Endothelial cell of umbilical vein (primary cell): ENCODE data around the gene PID1. TPM values are rescaled to one million over a fixed set of nuclear protein-coding genes. Genes with fewer than 3 reads are reported as not detected.

Source experiments
- BruUV-seq: library from RNA; stranded (reverse); fragments of 400-500 nt; replicated peaks from 2 replicates; lab custom pipeline; 2021; lab: Mats Ljungman, UMichigan
- CTCF ChIA-PET: fragments of 300-600, 350-600 bp; sonication (Branson Sonifier 250); formaldehyde crosslinking; loops from one replicate; lab custom pipeline; 2021; ENCODE audit warnings: antibody characterized with exemption, inconsistent platforms; lab: Charles Lee
- POLR2A ChIA-PET: fragments of 300-600, 350-600 bp; sonication (Branson Sonifier 250); formaldehyde crosslinking; loops from one replicate; lab custom pipeline; 2021; ENCODE audit warnings: antibody characterized with exemption, inconsistent platforms; lab: Charles Lee
- DNase-seq: peaks from one replicate; pipeline ENCODE4 v3.0.0-alpha.2; 2011; ENCODE audit warnings: low read depth, low spot score
- FAIRE-seq: peaks from 2 replicates; lab custom pipeline; 2011; peaks lifted over from hg19 to GRCh38; lab: Jason Lieb, UNC
- H2AFZ ChIP-seq: 2 replicates; pipeline ENCODE4 v1.6.0; 2012; ENCODE audit warnings: low read depth, low read length, control low read depth, inconsistent platforms
- H3K27ac ChIP-seq: 2 replicates; pipeline ENCODE4 v1.5.1; 2011; ENCODE audit warnings: low read depth, mild to moderate bottlenecking, control low read depth, low read length, moderate library complexity; ENCODE audit not compliant: insufficient read depth
- H3K27me3 ChIP-seq, 2 experiments: 2 replicates each; pipeline versions ENCODE4 v1.6.0 to v1.6.1; 2011; ENCODE audit warnings: low read length in 2 of 2, mixed read lengths in 1 of 2; ENCODE audit not compliant: control insufficient read depth in 2 of 2, insufficient read depth in 2 of 2
- H3K36me3 ChIP-seq, 2 experiments: 2 replicates in 1 of 2; 3 replicates in 1 of 2; pipeline ENCODE4 v1.5.1; 2011; ENCODE audit warnings: low read length in 2 of 2, mild to moderate bottlenecking in 1 of 2, moderate library complexity in 1 of 2; ENCODE audit not compliant: control insufficient read depth in 2 of 2, insufficient read depth in 2 of 2; ENCODE audit errors: extremely low read depth in 1 of 2
- H3K4me1 ChIP-seq: 3 replicates; pipeline ENCODE4 v1.5.1; 2011; ENCODE audit warnings: mild to moderate bottlenecking, low read length; ENCODE audit not compliant: control insufficient read depth, insufficient read depth; ENCODE audit errors: extremely low read depth
- H3K4me2 ChIP-seq: 2 replicates; pipeline ENCODE4 v1.6.1; 2011; ENCODE audit warnings: low read length, control low read depth, mixed read lengths; ENCODE audit not compliant: insufficient read depth
- H3K4me3 ChIP-seq, 3 experiments: fragments of 200-600 bp in 1 of 3; sonication (generic), shearing (Covaris generic) in 1 of 3; replicated peaks in 1 of 3; 2 replicates each; pipeline ENCODE4 v1.5.1; 2011 to 2016; ENCODE audit warnings: control low read depth in 3 of 3, low read length in 3 of 3, mild to moderate bottlenecking in 2 of 3, inconsistent platforms in 1 of 3, low read depth in 1 of 3, moderate library complexity in 1 of 3; ENCODE audit not compliant: insufficient read depth in 1 of 3
- H3K79me2 ChIP-seq: 2 replicates; pipeline ENCODE4 v1.6.0; 2012; ENCODE audit warnings: low read length, inconsistent platforms; ENCODE audit not compliant: control insufficient read depth, insufficient read depth
- H3K9ac ChIP-seq: replicated peaks from 2 replicates; pipeline ENCODE3; 2011; ENCODE audit warnings: low read length, control low read depth; ENCODE audit not compliant: insufficient read depth; ENCODE audit errors: extremely low read depth
- H3K9me1 ChIP-seq: replicated peaks from 3 replicates; pipeline ENCODE4 v1.6.0; 2011; ENCODE audit warnings: mild to moderate bottlenecking, low read length; ENCODE audit not compliant: control insufficient read depth, insufficient read depth; ENCODE audit errors: extremely low read depth
- H3K9me3 ChIP-seq: replicated peaks from 2 replicates; pipeline ENCODE4 v1.5.1; 2012; ENCODE audit warnings: low read length, inconsistent platforms; ENCODE audit not compliant: control insufficient read depth, insufficient read depth
- H4K20me1 ChIP-seq: replicated peaks from 2 replicates; pipeline ENCODE3; 2011; ENCODE audit warnings: mild to moderate bottlenecking, low read length; ENCODE audit not compliant: control insufficient read depth, insufficient read depth; ENCODE audit errors: extremely low read depth
- EZH2 ChIP-seq: IDR thresholded peaks from 2 replicates; pipeline ENCODE4 v1.6.1; 2012; ENCODE audit warnings: borderline replicate concordance, low read depth, mild to moderate bottlenecking, moderate library complexity, low read length, inconsistent platforms; ENCODE audit not compliant: severe bottlenecking
- FOS ChIP-seq: IDR thresholded peaks from 2 replicates; pipeline ENCODE4 v1.6.1; 2011; ENCODE audit warnings: mild to moderate bottlenecking, low read length, moderate library complexity, borderline replicate concordance; ENCODE audit not compliant: insufficient read depth
- GATA2 ChIP-seq: IDR thresholded peaks from 2 replicates; pipeline ENCODE4 v1.7.0; 2011; ENCODE audit warnings: low read depth, mild to moderate bottlenecking, moderate library complexity, mixed read lengths, low read length; ENCODE audit not compliant: insufficient read length, insufficient read depth
- JUN ChIP-seq: IDR thresholded peaks from 2 replicates; pipeline ENCODE4 v1.6.1; 2011; ENCODE audit warnings: borderline replicate concordance, low read depth; ENCODE audit not compliant: insufficient read length, insufficient read depth
- MYC ChIP-seq: IDR thresholded peaks from one replicate; pipeline ENCODE4 v1.6.1; 2011; ENCODE audit warnings: mild to moderate bottlenecking, low read depth, low read length
- POLR2A ChIP-seq: IDR thresholded peaks from 2 replicates; pipeline ENCODE4 v1.6.1; 2012; ENCODE audit warnings: low read depth, mild to moderate bottlenecking, control low read depth, low read length
- POLR2AphosphoS5 ChIP-seq: IDR thresholded peaks from 2 replicates; pipeline ENCODE4 v1.6.1; 2012; ENCODE audit warnings: low read depth, mild to moderate bottlenecking, control low read depth, low read length, moderate library complexity; ENCODE audit not compliant: insufficient read depth
- dilution Hi-C: fragments of 300-500 bp; cut with MboI; formaldehyde crosslinking; loops from one replicate; pipeline ENCODE4 v1.15.0; 2019; ENCODE audit warnings: low sequenced_read_pairs; ENCODE audit not compliant: extremely low pct_ligation_motif_present
- intact Hi-C: fragments of 100-400 bp; cut with micrococcal nuclease; formaldehyde crosslinking; loops from one replicate; pipeline ENCODE4 v1.10.0; 2022
- polyA plus RNA-seq, 4 experiments: library from polyadenylated mRNA; depleted of rRNA in 3 of 4; stranded (reverse) in 3 of 4; unstranded in 1 of 4; fragments of >200 nt; gene quantifications; 2 replicates each; pipeline versions ENCODE4 v1.2.1 to v1.2.3, GENCODE V29; 2011 to 2012; ENCODE audit warnings: missing spikeins in 1 of 4
- total RNA-seq: library from RNA; stranded (reverse); gene quantifications from 2 replicates; pipeline ENCODE4 v1.2.3, GENCODE V29; 2021
- TF ChIP-seq, protein P1 (sequence below): IDR thresholded peaks from 2 replicates; pipeline ENCODE4 v1.6.1; 2011; ENCODE audit not compliant: insufficient read depth, insufficient read length
- TF ChIP-seq, protein P2 (sequence below), 2 donors: IDR thresholded peaks; 1 replicate in 1 of 2; 2 replicates in 1 of 2; pipeline ENCODE4 v1.5.1; 2011; ENCODE audit warnings: low read length in 2 of 2, mild to moderate bottlenecking in 2 of 2, moderate library complexity in 2 of 2, control low read depth in 1 of 2, inconsistent platforms in 1 of 2, low read depth in 1 of 2; ENCODE audit not compliant: insufficient read depth in 1 of 2; ENCODE audit errors: extremely low read depth in 1 of 2

The PID1 gene
- total and polyA plus RNA-seq, 2 donors (not counting 3 experiments of a cell fraction or from before 2014, with no cell fraction given): not detected

DNA sequence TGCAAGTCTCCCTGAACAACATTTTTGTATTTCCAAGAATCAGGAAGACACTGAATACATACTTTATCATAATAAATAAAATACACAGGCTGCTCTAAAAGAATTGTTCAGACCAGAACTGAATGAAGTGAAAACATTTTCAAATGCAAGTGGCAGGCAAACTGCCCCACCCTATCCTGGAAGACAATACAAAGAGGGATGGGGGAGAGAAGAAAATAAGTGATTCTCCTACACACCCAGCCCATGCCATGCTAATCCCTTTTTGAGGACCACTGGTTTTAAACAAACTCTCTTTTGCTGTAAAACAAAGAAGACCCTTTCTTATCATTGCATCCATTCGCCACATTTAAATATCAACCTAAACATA lies 95.6 kb downstream of the PID1 start:
- no peak overlapping the region for H3K27ac ChIP-seq
- BruUV-seq: no TSS peak

DNA sequence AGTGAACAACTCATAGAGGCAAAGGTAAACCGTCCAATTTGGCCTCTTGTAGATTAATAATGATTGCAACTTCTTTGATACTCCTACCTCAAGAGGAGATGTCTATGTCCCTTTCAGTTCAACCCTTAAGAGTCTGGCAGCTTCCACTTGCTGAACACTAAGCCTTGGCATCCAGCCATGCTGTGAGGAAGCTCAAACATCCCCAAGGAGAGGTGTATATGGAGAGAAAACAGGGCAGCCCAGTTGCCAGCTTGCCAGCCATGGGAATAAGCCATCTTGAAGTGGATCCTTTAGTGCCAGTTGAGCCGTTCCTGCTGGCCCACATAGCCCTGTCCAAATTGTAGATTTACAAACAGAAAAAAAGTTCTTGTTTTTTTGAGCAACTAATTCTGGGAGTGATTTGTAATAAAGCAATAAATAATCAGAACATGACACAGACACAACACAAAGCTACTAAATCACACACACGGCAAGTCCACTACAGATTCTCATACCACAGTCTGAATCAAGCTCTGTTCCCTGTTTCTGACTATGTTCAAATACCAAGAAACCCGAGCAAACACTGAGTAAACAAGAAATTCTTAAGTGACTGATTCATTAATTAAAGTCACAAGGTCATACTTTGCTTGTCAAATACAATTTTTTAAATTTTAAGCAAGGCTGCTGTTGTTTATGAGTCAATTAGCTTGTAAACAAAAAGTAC lies 96.1 kb downstream of the PID1 start:
- TF ChIP-seq JUN: no peak
- TF ChIP-seq FOS: no peak
- TF ChIP-seq GATA2: no peak
- TF ChIP-seq, protein P1, sequence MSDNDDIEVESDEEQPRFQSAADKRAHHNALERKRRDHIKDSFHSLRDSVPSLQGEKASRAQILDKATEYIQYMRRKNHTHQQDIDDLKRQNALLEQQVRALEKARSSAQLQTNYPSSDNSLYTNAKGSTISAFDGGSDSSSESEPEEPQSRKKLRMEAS: no peak
- TF ChIP-seq POLR2A: no peak
- no peak for TF ChIP-seq POLR2AphosphoS5
- TF ChIP-seq EZH2: no peak
- TF ChIP-seq, protein P2, sequence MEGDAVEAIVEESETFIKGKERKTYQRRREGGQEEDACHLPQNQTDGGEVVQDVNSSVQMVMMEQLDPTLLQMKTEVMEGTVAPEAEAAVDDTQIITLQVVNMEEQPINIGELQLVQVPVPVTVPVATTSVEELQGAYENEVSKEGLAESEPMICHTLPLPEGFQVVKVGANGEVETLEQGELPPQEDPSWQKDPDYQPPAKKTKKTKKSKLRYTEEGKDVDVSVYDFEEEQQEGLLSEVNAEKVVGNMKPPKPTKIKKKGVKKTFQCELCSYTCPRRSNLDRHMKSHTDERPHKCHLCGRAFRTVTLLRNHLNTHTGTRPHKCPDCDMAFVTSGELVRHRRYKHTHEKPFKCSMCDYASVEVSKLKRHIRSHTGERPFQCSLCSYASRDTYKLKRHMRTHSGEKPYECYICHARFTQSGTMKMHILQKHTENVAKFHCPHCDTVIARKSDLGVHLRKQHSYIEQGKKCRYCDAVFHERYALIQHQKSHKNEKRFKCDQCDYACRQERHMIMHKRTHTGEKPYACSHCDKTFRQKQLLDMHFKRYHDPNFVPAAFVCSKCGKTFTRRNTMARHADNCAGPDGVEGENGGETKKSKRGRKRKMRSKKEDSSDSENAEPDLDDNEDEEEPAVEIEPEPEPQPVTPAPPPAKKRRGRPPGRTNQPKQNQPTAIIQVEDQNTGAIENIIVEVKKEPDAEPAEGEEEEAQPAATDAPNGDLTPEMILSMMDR (IDR thresholded peaks at IDR 0.05; ENCODE audit: extremely low read depth in 1 of 2, insufficient read depth in 1 of 2, low read depth in 1 of 2, low read length in 2 of 2): no peak
- TF ChIP-seq MYC: no peak
- dilution Hi-C loops (no loop called here), intact Hi-C loops (no loop called here)
- Histone ChIP-seq H3K27me3 (no peaks in the 10 kb centered on the region), H4K20me1 (no peaks in the 10 kb centered on the region), H3K4me2 (no peak overlapping the region), H3K9me3 (peaks cover 3% of the 10 kb centered on the region), H3K9me1 (no peaks in the 10 kb centered on the region), H3K9ac (no peak overlapping the region), H3K79me2 (no peaks in the 10 kb centered on the region), H3K27ac (no peak overlapping the region), H2AFZ (no peak overlapping the region), H3K4me1 (no peaks in the 10 kb centered on the region), H3K36me3 (no peaks in the 10 kb centered on the region), H3K4me3 (no peak overlapping the region)
- no peak for DNase-seq
- CTCF ChIA-PET: interaction anchor here (0.9 kb wide), 1 partner anchor 1284 kb away, joined by 3 read pairs; no protein-coding TSS in a partner anchor
- POLR2A ChIA-PET: no interaction called here
- BruUV-seq: no TSS peak
- no peak for FAIRE-seq

More for the DNA sequence above, 95.6 kb downstream of the PID1 start:
- TF ChIP-seq, protein P1: no peak
- TF ChIP-seq GATA2 (no peak), POLR2AphosphoS5 (no peak)
- ChIA-PET CTCF (interaction anchor here (0.9 kb wide), 1 partner anchor 1285 kb away, joined by 3 read pairs; no protein-coding TSS in a partner anchor), POLR2A (no interaction called here)
- no peaks in the 10 kb centered on the region for H4K20me1 ChIP-seq
- FAIRE-seq: no peak
- H3K36me3 ChIP-seq: no peaks in the 10 kb centered on the region
- dilution Hi-C loops (no loop called here), intact Hi-C loops (no loop called here)
- H2AFZ ChIP-seq: no peak overlapping the region
- H3K4me2 ChIP-seq: no peak overlapping the region
- H3K79me2 ChIP-seq: no peaks in the 10 kb centered on the region
- no peaks in the 10 kb centered on the region for H3K27me3 ChIP-seq
- no peaks in the 10 kb centered on the region for H3K4me1 ChIP-seq
- H3K9me1 ChIP-seq: no peaks in the 10 kb centered on the region
- no peak overlapping the region for H3K9ac ChIP-seq
- DNase-seq: no peak
- H3K4me3 ChIP-seq: no peak overlapping the region
- H3K9me3 ChIP-seq: peaks cover 3% of the 10 kb centered on the region
